GM23338 (cell line): ENCODE data around the gene PPP2R5E. TPM values are rescaled to one million over a fixed set of nuclear protein-coding genes. Genes with fewer than 3 reads are reported as not detected.

Experiments
- ATAC-seq: fragments of 200-7000 bp; cut with Tn5 transposase; 3 replicates; pipeline ENCODE4 v1.9.1; 2020
- DNase-seq: peaks from one replicate; pipeline ENCODE4 v3.0.0-alpha.2; 2015; ENCODE audit warnings: low spot score
- H2AFZ ChIP-seq: fragments of 200-600 bp; sonication (generic); 2 replicates; pipeline ENCODE4 v1.8.0; 2016; ENCODE audit warnings: antibody characterized with exemption, mild to moderate bottlenecking, moderate library complexity
- H3F3A ChIP-seq: fragments of 200-600 bp; sonication (generic); replicated peaks from 2 replicates; pipeline ENCODE4 v1.8.0; 2017; ENCODE audit warnings: antibody characterized with exemption, mixed run types, low read depth
- H3K27ac ChIP-seq: fragments of 200-600 bp; sonication (generic); 2 replicates; pipeline ENCODE4 v1.6.1; 2016; ENCODE audit warnings: low read depth
- H3K27me3 ChIP-seq: fragments of 200-600 bp; sonication (generic); 2 replicates; pipeline ENCODE4 v1.8.0; 2016; ENCODE audit warnings: mild to moderate bottlenecking, mixed run types, moderate library complexity; ENCODE audit not compliant: insufficient read depth
- H3K36me3 ChIP-seq: fragments of 200-600 bp; sonication (generic); 2 replicates; pipeline ENCODE4 v1.8.0; 2016; ENCODE audit warnings: mild to moderate bottlenecking; ENCODE audit not compliant: insufficient read depth
- H3K4me1 ChIP-seq: fragments of 200-600 bp; sonication (generic); 2 replicates; pipeline ENCODE4 v1.8.0; 2016; ENCODE audit warnings: mild to moderate bottlenecking, moderate library complexity; ENCODE audit not compliant: insufficient read depth
- H3K4me2 ChIP-seq: fragments of 200-600 bp; sonication (generic); 2 replicates; pipeline ENCODE4 v1.7.1; 2017; ENCODE audit warnings: mixed run types
- H3K4me3 ChIP-seq: fragments of 200-600 bp; sonication (generic); 2 replicates; pipeline ENCODE4 v1.6.1; 2016; ENCODE audit warnings: mixed run types
- H3K79me2 ChIP-seq: fragments of 200-600 bp; sonication (generic); replicated peaks from 2 replicates; pipeline ENCODE4 v1.8.0; 2017; ENCODE audit warnings: mild to moderate bottlenecking; ENCODE audit not compliant: insufficient read depth
- H3K9me2 ChIP-seq: fragments of 200-600 bp; sonication (generic); 2 replicates; pipeline ENCODE4 v1.8.0; 2017; ENCODE audit not compliant: insufficient read depth
- H4K20me1 ChIP-seq: fragments of 200-600 bp; sonication (generic); replicated peaks from 2 replicates; pipeline ENCODE4 v1.8.0; 2017; ENCODE audit warnings: mild to moderate bottlenecking; ENCODE audit not compliant: insufficient read depth
- H3K27ac Mint-ChIP-seq: 2 replicates; pipeline ENCODE4 v1.8.0; 2020; ENCODE audit warnings: inconsistent platforms, mild to moderate bottlenecking, moderate library complexity, mixed read lengths
- H3K27me3 Mint-ChIP-seq: 3 replicates; pipeline ENCODE4 v1.8.0; 2022; ENCODE audit warnings: low read depth, mild to moderate bottlenecking, moderate library complexity, mixed read lengths, inconsistent platforms; ENCODE audit not compliant: insufficient read depth, poor library complexity
- H3K36me3 Mint-ChIP-seq: 3 replicates; pipeline ENCODE4 v1.8.0; 2021; ENCODE audit warnings: low read depth, mild to moderate bottlenecking, inconsistent platforms, moderate library complexity, mixed read lengths
- H3K4me1 Mint-ChIP-seq: 3 replicates; pipeline ENCODE4 v1.8.0; 2020; ENCODE audit warnings: mild to moderate bottlenecking, inconsistent platforms, mixed read lengths
- H3K4me3 Mint-ChIP-seq: 3 replicates; pipeline ENCODE4 v1.8.0; 2021; ENCODE audit warnings: moderate library complexity, mild to moderate bottlenecking, inconsistent platforms, mixed read lengths
- H3K9me3 Mint-ChIP-seq: 3 replicates; pipeline ENCODE4 v1.8.0; 2020; ENCODE audit warnings: moderate library complexity, mild to moderate bottlenecking, inconsistent platforms, mixed read lengths
- CREB1 ChIP-seq: fragments of 250-450 bp; sonication (Bioruptor Pico); IDR thresholded peaks from 2 replicates; pipeline ENCODE4 v1.5.0; 2020; ENCODE audit warnings: low read depth, mild to moderate bottlenecking, moderate library complexity
- EZH2 ChIP-seq: fragments of 200-600 bp; sonication (generic); IDR thresholded peaks from one replicate; pipeline ENCODE4 v1.8.0; 2017; ENCODE audit warnings: antibody characterized with exemption, mild to moderate bottlenecking, low read depth; ENCODE audit not compliant: unreplicated experiment
- EZH2phosphoT487 ChIP-seq: fragments of 200-600 bp; sonication (generic); IDR thresholded peaks from one replicate; pipeline ENCODE4 v1.8.1; 2018; ENCODE audit warnings: antibody characterized with exemption; ENCODE audit not compliant: unreplicated experiment
- JUNB ChIP-seq: IDR thresholded peaks from one replicate; pipeline ENCODE4 v1.6.1; 2016; ENCODE audit warnings: antibody characterized with exemption; ENCODE audit not compliant: unreplicated experiment
- NANOG ChIP-seq: IDR thresholded peaks from 2 replicates; pipeline ENCODE4 v1.6.1; 2016; ENCODE audit warnings: antibody characterized with exemption, borderline replicate concordance
- POLR2AphosphoS5 ChIP-seq: IDR thresholded peaks from 2 replicates; pipeline ENCODE4 v1.6.1; 2016; ENCODE audit warnings: antibody characterized with exemption, low read depth
- STAT1 ChIP-seq: IDR thresholded peaks from one replicate; pipeline ENCODE4 v1.6.1; 2016; ENCODE audit warnings: antibody characterized with exemption; ENCODE audit not compliant: unreplicated experiment
- ZNF114 ChIP-seq: fragments of 250-450 bp; sonication (Bioruptor Pico); IDR thresholded peaks from 2 replicates; pipeline ENCODE4 v1.5.0; 2020; ENCODE audit warnings: mild to moderate bottlenecking, moderate library complexity
- ZNF331 ChIP-seq: fragments of 250-450 bp; sonication (Bioruptor Pico); IDR thresholded peaks from 2 replicates; pipeline ENCODE4 v1.5.0; 2020; ENCODE audit warnings: low read depth, mild to moderate bottlenecking, moderate library complexity
- polyA plus RNA-seq: library from polyadenylated mRNA; unstranded; fragments of >200 nt; fragmentation: Nextera tagmentation; extraction: Ambion mirVana; gene quantifications from 2 replicates; pipeline ENCODE4 v1.2.1, GENCODE V29; 2016
- total RNA-seq: library from RNA; depleted of rRNA; stranded (reverse); fragments of >200 nt; shearing (Covaris generic); gene quantifications from 2 replicates; pipeline ENCODE4 v1.2.3, GENCODE V29; 2014
- TF ChIP-seq, protein P1 (sequence below): IDR thresholded peaks from one replicate; pipeline ENCODE4 v1.6.1; 2018; ENCODE audit warnings: antibody characterized with exemption; ENCODE audit not compliant: unreplicated experiment
- TF ChIP-seq, protein P2 (sequence below): IDR thresholded peaks from 2 replicates; pipeline ENCODE4 v1.6.1; 2016; ENCODE audit warnings: antibody characterized with exemption
- TF ChIP-seq, protein P3 (sequence below): fragments of 250-450 bp; sonication (Bioruptor Pico); IDR thresholded peaks from 2 replicates; pipeline ENCODE4 v1.5.0; 2020; ENCODE audit warnings: mild to moderate bottlenecking, moderate library complexity
- TF ChIP-seq, protein P4 (sequence below), 2 experiments: fragments of 200-600 bp in 1 of 2; sonication (generic) in 1 of 2; conservative IDR thresholded peaks; 2 replicates each; pipeline versions ENCODE4 v1.5.1 to v1.6.1; 2016 to 2017; ENCODE audit warnings: antibody characterized with exemption in 2 of 2, low read depth in 2 of 2, mild to moderate bottlenecking in 2 of 2, moderate library complexity in 1 of 2

The PPP2R5E gene
- total and polyA plus RNA-seq, 2 experiments from 2014 or later, result 40.9 to 45.5 TPM

DNA sequence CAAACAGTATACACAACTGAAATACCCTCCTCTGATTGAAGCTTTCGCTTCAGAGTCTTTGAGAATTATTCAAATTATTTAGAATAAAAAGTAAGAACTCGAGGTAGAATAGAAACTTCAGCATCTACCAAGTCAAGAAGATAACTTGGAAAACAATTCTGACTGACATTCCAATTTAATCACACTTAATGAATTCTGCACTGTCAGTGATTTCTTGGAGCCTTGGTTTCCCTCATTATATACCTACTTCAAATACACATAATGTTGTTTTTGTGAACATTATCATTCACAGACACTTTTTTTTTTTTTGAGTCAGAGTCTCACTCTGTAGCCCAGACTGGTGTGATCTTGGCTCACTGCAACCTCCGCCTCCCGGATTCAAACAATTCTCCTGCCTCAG lies 27.9 kb downstream of the PPP2R5E start:
- H3K4me1 Mint-ChIP-seq, result peaks cover 18% of the 10 kb centered on the region
- Histone ChIP-seq H3K27ac (no peak overlapping the region), H3K27me3 (no peaks in the 10 kb centered on the region), H3K9me2 (no peaks in the 10 kb centered on the region), H2AFZ (no peak overlapping the region), H3K4me3 (no peak overlapping the region), H3F3A (no peaks in the 10 kb centered on the region), H3K79me2 (peaks cover 98% of the 10 kb centered on the region), H4K20me1 (peaks cover 45% of the 10 kb centered on the region), H3K4me2 (no peak overlapping the region), H3K4me1 (peaks cover 23% of the 10 kb centered on the region), H3K36me3 (0 out of 2 replicates have a peak, but pooled peaks cover 3% of the 10 kb centered on the region)
- peaks cover 2% of the 10 kb centered on the region for H3K27me3 Mint-ChIP-seq
- no peak for DNase-seq
- H3K27ac Mint-ChIP-seq, result no peak overlapping the region
- H3K9me3 Mint-ChIP-seq, result peaks cover 2% of the 10 kb centered on the region; the same call in 1 of the 3 replicates
- peaks cover 3% of the 10 kb centered on the region for H3K36me3 Mint-ChIP-seq
- no peak for ATAC-seq
- TF ChIP-seq POLR2AphosphoS5 (no peak), EZH2phosphoT487 (no peak), CREB1 (CRISPR knock-in tag) (no peak), ZNF331 (no peak), JUNB (no peak), NANOG (no peak), ZNF114 (no peak), EZH2 (no peak), STAT1 (no peak)
- TF ChIP-seq, protein P1, sequence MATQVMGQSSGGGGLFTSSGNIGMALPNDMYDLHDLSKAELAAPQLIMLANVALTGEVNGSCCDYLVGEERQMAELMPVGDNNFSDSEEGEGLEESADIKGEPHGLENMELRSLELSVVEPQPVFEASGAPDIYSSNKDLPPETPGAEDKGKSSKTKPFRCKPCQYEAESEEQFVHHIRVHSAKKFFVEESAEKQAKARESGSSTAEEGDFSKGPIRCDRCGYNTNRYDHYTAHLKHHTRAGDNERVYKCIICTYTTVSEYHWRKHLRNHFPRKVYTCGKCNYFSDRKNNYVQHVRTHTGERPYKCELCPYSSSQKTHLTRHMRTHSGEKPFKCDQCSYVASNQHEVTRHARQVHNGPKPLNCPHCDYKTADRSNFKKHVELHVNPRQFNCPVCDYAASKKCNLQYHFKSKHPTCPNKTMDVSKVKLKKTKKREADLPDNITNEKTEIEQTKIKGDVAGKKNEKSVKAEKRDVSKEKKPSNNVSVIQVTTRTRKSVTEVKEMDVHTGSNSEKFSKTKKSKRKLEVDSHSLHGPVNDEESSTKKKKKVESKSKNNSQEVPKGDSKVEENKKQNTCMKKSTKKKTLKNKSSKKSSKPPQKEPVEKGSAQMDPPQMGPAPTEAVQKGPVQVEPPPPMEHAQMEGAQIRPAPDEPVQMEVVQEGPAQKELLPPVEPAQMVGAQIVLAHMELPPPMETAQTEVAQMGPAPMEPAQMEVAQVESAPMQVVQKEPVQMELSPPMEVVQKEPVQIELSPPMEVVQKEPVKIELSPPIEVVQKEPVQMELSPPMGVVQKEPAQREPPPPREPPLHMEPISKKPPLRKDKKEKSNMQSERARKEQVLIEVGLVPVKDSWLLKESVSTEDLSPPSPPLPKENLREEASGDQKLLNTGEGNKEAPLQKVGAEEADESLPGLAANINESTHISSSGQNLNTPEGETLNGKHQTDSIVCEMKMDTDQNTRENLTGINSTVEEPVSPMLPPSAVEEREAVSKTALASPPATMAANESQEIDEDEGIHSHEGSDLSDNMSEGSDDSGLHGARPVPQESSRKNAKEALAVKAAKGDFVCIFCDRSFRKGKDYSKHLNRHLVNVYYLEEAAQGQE, result no peak
- TF ChIP-seq, protein P2, sequence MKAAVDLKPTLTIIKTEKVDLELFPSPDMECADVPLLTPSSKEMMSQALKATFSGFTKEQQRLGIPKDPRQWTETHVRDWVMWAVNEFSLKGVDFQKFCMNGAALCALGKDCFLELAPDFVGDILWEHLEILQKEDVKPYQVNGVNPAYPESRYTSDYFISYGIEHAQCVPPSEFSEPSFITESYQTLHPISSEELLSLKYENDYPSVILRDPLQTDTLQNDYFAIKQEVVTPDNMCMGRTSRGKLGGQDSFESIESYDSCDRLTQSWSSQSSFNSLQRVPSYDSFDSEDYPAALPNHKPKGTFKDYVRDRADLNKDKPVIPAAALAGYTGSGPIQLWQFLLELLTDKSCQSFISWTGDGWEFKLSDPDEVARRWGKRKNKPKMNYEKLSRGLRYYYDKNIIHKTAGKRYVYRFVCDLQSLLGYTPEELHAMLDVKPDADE, result no peak
- TF ChIP-seq, protein P3, sequence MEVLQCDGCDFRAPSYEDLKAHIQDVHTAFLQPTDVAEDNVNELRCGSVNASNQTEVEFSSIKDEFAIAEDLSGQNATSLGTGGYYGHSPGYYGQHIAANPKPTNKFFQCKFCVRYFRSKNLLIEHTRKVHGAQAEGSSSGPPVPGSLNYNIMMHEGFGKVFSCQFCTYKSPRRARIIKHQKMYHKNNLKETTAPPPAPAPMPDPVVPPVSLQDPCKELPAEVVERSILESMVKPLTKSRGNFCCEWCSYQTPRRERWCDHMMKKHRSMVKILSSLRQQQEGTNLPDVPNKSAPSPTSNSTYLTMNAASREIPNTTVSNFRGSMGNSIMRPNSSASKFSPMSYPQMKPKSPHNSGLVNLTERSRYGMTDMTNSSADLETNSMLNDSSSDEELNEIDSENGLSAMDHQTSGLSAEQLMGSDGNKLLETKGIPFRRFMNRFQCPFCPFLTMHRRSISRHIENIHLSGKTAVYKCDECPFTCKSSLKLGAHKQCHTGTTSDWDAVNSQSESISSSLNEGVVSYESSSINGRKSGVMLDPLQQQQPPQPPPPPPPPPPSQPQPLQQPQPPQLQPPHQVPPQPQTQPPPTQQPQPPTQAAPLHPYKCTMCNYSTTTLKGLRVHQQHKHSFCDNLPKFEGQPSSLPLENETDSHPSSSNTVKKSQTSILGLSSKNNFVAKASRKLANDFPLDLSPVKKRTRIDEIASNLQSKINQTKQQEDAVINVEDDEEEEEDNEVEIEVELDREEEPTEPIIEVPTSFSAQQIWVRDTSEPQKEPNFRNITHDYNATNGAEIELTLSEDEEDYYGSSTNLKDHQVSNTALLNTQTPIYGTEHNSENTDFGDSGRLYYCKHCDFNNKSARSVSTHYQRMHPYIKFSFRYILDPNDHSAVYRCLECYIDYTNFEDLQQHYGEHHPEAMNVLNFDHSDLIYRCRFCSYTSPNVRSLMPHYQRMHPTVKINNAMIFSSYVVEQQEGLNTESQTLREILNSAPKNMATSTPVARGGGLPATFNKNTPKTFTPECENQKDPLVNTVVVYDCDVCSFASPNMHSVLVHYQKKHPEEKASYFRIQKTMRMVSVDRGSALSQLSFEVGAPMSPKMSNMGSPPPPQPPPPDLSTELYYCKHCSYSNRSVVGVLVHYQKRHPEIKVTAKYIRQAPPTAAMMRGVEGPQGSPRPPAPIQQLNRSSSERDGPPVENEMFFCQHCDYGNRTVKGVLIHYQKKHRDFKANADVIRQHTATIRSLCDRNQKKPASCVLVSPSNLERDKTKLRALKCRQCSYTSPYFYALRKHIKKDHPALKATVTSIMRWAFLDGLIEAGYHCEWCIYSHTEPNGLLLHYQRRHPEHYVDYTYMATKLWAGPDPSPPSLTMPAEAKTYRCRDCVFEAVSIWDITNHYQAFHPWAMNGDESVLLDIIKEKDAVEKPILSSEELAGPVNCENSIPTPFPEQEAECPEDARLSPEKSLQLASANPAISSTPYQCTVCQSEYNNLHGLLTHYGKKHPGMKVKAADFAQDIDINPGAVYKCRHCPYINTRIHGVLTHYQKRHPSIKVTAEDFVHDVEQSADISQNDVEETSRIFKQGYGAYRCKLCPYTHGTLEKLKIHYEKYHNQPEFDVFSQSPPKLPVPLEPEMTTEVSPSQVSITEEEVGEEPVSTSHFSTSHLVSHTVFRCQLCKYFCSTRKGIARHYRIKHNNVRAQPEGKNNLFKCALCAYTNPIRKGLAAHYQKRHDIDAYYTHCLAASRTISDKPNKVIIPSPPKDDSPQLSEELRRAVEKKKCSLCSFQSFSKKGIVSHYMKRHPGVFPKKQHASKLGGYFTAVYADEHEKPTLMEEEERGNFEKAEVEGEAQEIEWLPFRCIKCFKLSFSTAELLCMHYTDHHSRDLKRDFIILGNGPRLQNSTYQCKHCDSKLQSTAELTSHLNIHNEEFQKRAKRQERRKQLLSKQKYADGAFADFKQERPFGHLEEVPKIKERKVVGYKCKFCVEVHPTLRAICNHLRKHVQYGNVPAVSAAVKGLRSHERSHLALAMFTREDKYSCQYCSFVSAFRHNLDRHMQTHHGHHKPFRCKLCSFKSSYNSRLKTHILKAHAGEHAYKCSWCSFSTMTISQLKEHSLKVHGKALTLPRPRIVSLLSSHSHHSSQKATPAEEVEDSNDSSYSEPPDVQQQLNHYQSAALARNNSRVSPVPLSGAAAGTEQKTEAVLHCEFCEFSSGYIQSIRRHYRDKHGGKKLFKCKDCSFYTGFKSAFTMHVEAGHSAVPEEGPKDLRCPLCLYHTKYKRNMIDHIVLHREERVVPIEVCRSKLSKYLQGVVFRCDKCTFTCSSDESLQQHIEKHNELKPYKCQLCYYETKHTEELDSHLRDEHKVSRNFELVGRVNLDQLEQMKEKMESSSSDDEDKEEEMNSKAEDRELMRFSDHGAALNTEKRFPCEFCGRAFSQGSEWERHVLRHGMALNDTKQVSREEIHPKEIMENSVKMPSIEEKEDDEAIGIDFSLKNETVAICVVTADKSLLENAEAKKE (CRISPR knock-in tag), result no peak
- TF ChIP-seq, protein P4, sequence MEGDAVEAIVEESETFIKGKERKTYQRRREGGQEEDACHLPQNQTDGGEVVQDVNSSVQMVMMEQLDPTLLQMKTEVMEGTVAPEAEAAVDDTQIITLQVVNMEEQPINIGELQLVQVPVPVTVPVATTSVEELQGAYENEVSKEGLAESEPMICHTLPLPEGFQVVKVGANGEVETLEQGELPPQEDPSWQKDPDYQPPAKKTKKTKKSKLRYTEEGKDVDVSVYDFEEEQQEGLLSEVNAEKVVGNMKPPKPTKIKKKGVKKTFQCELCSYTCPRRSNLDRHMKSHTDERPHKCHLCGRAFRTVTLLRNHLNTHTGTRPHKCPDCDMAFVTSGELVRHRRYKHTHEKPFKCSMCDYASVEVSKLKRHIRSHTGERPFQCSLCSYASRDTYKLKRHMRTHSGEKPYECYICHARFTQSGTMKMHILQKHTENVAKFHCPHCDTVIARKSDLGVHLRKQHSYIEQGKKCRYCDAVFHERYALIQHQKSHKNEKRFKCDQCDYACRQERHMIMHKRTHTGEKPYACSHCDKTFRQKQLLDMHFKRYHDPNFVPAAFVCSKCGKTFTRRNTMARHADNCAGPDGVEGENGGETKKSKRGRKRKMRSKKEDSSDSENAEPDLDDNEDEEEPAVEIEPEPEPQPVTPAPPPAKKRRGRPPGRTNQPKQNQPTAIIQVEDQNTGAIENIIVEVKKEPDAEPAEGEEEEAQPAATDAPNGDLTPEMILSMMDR (conservative IDR thresholded peaks at IDR 0.05; ENCODE audit: low read depth in 2 of 2), result no peak
- no peak overlapping the region for H3K4me3 Mint-ChIP-seq
